GM12878 (cell line): Measurements from ENCODE around the gene PXDC1. TPM values are rescaled to one million over a fixed set of nuclear protein-coding genes. Genes with fewer than 3 reads are reported as not detected.

Experiments
- ATAC-seq: fragments of 200-7000 bp; cut with Tn5 transposase; 3 replicates; pipeline ENCODE4 v1.9.1; 2020; ENCODE audit warnings: mild to moderate bottlenecking, moderate library complexity
- BruUV-seq: library from RNA; stranded (reverse); fragments of 400-500 nt; replicated peaks from 2 replicates; lab custom pipeline; 2021; lab: Mats Ljungman, UMichigan
- CTCF ChIA-PET: fragments of 300-600 bp; sonication (Branson Sonifier 250); formaldehyde crosslinking; extraction: SDS; loops from one replicate; lab custom pipeline; 2021; ENCODE audit warnings: inconsistent platforms; lab: Yijun Ruan, JAX
- POLR2A ChIA-PET: fragments of 350-600 bp; formaldehyde crosslinking; extraction: SDS; loops from one replicate; lab custom pipeline; 2021; ENCODE audit warnings: inconsistent platforms; lab: Charles Lee
- RAD21 ChIA-PET: fragments of 300-600 bp; sonication (Branson Sonifier 250); formaldehyde crosslinking; loops from one replicate; lab custom pipeline; 2023; ENCODE audit warnings: antibody characterized with exemption; ENCODE audit not compliant: unreplicated experiment; lab: Charles Lee
- SMC1A ChIA-PET: fragments of 300-600 bp; sonication (Branson Sonifier 250); formaldehyde crosslinking; loops from one replicate; lab custom pipeline; 2023; ENCODE audit not compliant: unreplicated experiment, uncharacterized antibody; lab: Charles Lee
- DNase-seq: peaks from one replicate; pipeline ENCODE4 v3.0.0-alpha.2; 2011; ENCODE audit warnings: low read depth, low spot score
- FAIRE-seq: peaks from 3 replicates; lab custom pipeline; 2011; peaks lifted over from hg19 to GRCh38; lab: Jason Lieb, UNC
- H2AFZ ChIP-seq: 2 replicates; pipeline ENCODE4 v1.6.0; 2011; ENCODE audit warnings: low read depth, low read length, control low read depth; ENCODE audit not compliant: control insufficient read depth
- H3K27ac ChIP-seq: 2 replicates; pipeline ENCODE4 v1.5.1; 2011; ENCODE audit warnings: control low read depth; ENCODE audit not compliant: control insufficient read depth, insufficient read depth
- H3K27me3 ChIP-seq, 2 experiments: replicated peaks in 1 of 2; 2 replicates each; pipeline versions ENCODE4 v1.6.0 to v1.6.1; 2011; ENCODE audit warnings: low read length in 1 of 2; ENCODE audit not compliant: control insufficient read depth in 2 of 2, insufficient read depth in 2 of 2
- H3K36me3 ChIP-seq, 2 experiments: 2 replicates each; pipeline ENCODE4 v1.5.1; 2011; ENCODE audit warnings: low read length in 1 of 2; ENCODE audit not compliant: control insufficient read depth in 2 of 2, insufficient read depth in 2 of 2
- H3K4me1 ChIP-seq: 2 replicates; pipeline ENCODE4 v1.6.1; 2011; ENCODE audit warnings: mild to moderate bottlenecking, low read length, moderate library complexity, mixed read lengths; ENCODE audit not compliant: control insufficient read depth, insufficient read depth
- H3K4me2 ChIP-seq: 2 replicates; pipeline ENCODE4 v1.6.0; 2011; ENCODE audit warnings: control low read depth; ENCODE audit not compliant: control insufficient read depth, insufficient read depth
- H3K4me3 ChIP-seq: fragments of 200-600 bp; sonication (generic); 2 replicates; pipeline ENCODE4 v1.5.1; 2016
- H3K79me2 ChIP-seq: 2 replicates; pipeline ENCODE4 v1.6.0; 2011; ENCODE audit warnings: low read length; ENCODE audit not compliant: control insufficient read depth, insufficient read depth
- H3K9ac ChIP-seq: 2 replicates; pipeline ENCODE4 v1.8.0; 2011; ENCODE audit warnings: low read length, control low read depth, mixed read lengths; ENCODE audit not compliant: control insufficient read depth, insufficient read depth
- H3K9me3 ChIP-seq: replicated peaks from 3 replicates; pipeline ENCODE4 v1.5.1; 2011; ENCODE audit warnings: mild to moderate bottlenecking, low read length; ENCODE audit not compliant: control insufficient read depth, insufficient read depth
- H4K20me1 ChIP-seq: 2 replicates; pipeline ENCODE4 v1.6.0; 2011; ENCODE audit not compliant: control insufficient read depth, insufficient read depth
- CBX5 ChIP-seq: sonication (generic); IDR thresholded peaks from 2 replicates; pipeline ENCODE4 v1.6.1; 2016; ENCODE audit warnings: low read depth, moderate library complexity, mild to moderate bottlenecking, inconsistent platforms
- EGR1 ChIP-seq, 2 experiments: IDR thresholded peaks; 1 replicate in 1 of 2; 2 replicates in 1 of 2; pipeline ENCODE4 v1.6.1; 2011 to 2012; ENCODE audit warnings: low read depth in 2 of 2, low read length in 2 of 2, borderline replicate concordance in 1 of 2, mild to moderate bottlenecking in 1 of 2, moderate library complexity in 1 of 2
- FOXM1 ChIP-seq: IDR thresholded peaks from 2 replicates; pipeline ENCODE4 v1.6.1; 2012; ENCODE audit warnings: low read depth, mild to moderate bottlenecking, inconsistent platforms, low read length, moderate library complexity
- NBN ChIP-seq: fragments of 450-650 bp; IDR thresholded peaks from 2 replicates; pipeline ENCODE4 v1.6.1; 2016
- NFIC ChIP-seq: IDR thresholded peaks from 2 replicates; pipeline ENCODE4 v1.6.1; 2012; ENCODE audit warnings: low read depth, mild to moderate bottlenecking, inconsistent platforms, low read length, moderate library complexity
- NFYB ChIP-seq: IDR thresholded peaks from 2 replicates; pipeline ENCODE4 v1.6.1; 2011; ENCODE audit warnings: low read depth, mild to moderate bottlenecking, low read length, improper control_type of control experiment, moderate library complexity; ENCODE audit not compliant: insufficient read depth
- RAD51 ChIP-seq: fragments of 450-650 bp; IDR thresholded peaks from 2 replicates; pipeline ENCODE4 v1.6.1; 2016; ENCODE audit warnings: moderate library complexity, mild to moderate bottlenecking, inconsistent platforms
- RCOR1 ChIP-seq: conservative IDR thresholded peaks from 2 replicates; pipeline ENCODE4 v1.6.1; 2012; ENCODE audit warnings: low read depth, low read length, improper control_type of control experiment
- RUNX3 ChIP-seq: IDR thresholded peaks from 2 replicates; pipeline ENCODE4 v1.6.1; 2012; ENCODE audit warnings: low read length, inconsistent platforms
- TBL1XR1 ChIP-seq: IDR thresholded peaks from 2 replicates; pipeline ENCODE4 v1.6.1; 2012; ENCODE audit warnings: low read depth, low read length, improper control_type of control experiment
- ZBTB40 ChIP-seq: fragments of 450-650 bp; IDR thresholded peaks from 2 replicates; pipeline ENCODE4 v1.6.1; 2016; ENCODE audit warnings: mild to moderate bottlenecking, moderate library complexity, borderline replicate concordance
- WGBS: methylation state at CpG from one replicate; pipeline ENCODE4 v1.1.6; 2016; ENCODE audit warnings: low lambda C conversion rate; ENCODE audit not compliant: insufficient replicate concordance, insufficient coverage; ENCODE audit errors: missing lambda C conversion rate; 5-methylcytosine and 5-hydroxymethylcytosine counted together
- in situ Hi-C: fragments of 300-500 bp; cut with MboI; formaldehyde crosslinking; loops from 9 replicates; pipeline ENCODE4 v1.14.3; 2018; ENCODE audit warnings: mixed read lengths
- intact Hi-C: fragments of 100-400 bp; cut with micrococcal nuclease; formaldehyde crosslinking; loops from one replicate; pipeline ENCODE4 v1.14.2; 2022; ENCODE audit not compliant: unreplicated experiment
- polyA plus RNA-seq, 11 experiments: library from polyadenylated mRNA; depleted of rRNA in 4 of 11; unstranded in 6 of 11; stranded (reverse) in 5 of 11; fragments of >200 nt; fragmentation: Nextera tagmentation in 4 of 11; fragmentation: Illumina TruSeq in 1 of 11; extraction: Ambion mirVana in 4 of 11; extraction: Trizol in 1 of 11; gene quantifications; 1 replicate in 1 of 11; 2 replicates in 10 of 11; pipeline versions ENCODE4 v1.2.1 to v1.2.3, GENCODE V29; 2011 to 2016; ENCODE audit warnings: inconsistent platforms in 2 of 11, missing spikeins in 2 of 11, low read depth in 1 of 11
- total RNA-seq, 4 experiments: library from RNA; depleted of rRNA in 3 of 4; stranded (reverse); fragments of >200 nt in 3 of 4; fragmentation: Illumina TruSeq in 1 of 4; extraction: Trizol in 1 of 4; gene quantifications; 2 replicates each; pipeline versions ENCODE4 v1.2.1 to v1.2.3, GENCODE V29; 2013 to 2021
- TF ChIP-seq, protein P1 (sequence below): fragments of 450-650 bp; IDR thresholded peaks from 2 replicates; pipeline ENCODE4 v1.6.1; 2016; ENCODE audit warnings: mild to moderate bottlenecking

Gene PXDC1
- total and polyA plus RNA-seq, 10 of the 15 experiments (the other 5 are each of a cell fraction or from before 2014, with no cell fraction given): 0.03 to 0.72 (median 0.32) TPM; not detected in 2

DNA sequence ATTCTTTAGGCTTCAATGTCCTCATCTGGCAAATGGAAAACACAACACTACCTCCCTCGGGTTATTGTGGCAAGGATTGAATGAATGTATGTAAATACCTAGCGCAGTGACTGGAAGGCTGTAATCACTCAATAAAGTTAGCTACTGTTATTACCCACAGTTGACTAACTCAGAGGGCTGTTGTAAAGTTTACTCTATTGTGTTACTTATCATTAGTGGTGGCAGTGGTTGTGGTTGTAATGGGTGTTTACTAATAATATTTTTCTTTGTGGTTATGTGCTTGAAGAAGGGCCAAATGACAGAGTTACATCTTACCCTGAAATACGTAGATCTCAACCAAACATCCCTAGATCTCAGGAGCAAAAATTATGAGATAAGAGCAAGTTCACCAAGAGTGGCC, 42.0 kb upstream of the PXDC1 start (continued):
- TF ChIP-seq ZBTB40 (peak; percentile 66), NFIC (peak; percentile 39; the same call in 1 of the 2 replicates), EGR1 (IDR thresholded peaks at IDR 0.05; ENCODE audit: borderline replicate concordance in 1 of 2, low read depth in 2 of 2, low read length in 2 of 2) (no peak), FOXM1 (0 out of 2 replicates have a peak, but pooled peaks have one; percentile 19), RCOR1 (no peak), NFYB (0 out of 2 replicates have a peak, but pooled peaks have one; percentile 37)

DNA sequence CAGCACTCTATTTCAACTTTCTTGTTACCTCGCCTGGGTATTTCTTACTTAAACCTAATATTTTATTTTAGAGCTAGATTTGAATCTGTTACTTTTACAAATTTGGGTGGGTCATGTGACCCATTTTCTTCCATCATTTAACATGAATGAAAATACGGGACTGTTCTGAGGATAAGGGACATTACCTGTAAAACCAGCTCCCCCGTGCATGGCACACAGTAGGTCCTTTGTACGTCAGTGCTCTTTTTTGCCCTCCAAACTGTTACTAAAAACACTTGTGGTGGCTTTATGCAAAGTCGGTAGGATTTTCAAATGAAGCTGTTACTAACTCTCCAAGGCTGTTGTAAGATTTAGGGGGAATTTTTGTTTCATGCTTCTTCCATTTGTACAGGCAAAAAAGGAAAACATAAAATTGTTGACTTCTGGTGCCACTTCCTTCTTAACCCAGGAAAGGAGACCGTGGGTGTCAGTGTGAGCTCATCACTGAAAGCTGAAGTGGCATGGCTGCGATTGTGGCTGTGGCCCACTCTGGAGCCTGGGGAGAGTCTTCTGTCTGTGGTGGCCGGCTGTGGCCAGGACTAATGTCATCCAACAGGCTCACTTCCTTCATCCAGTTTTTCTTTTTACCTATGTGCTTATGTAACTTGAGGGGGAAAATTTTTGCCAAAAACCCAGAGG, 40.2 kb upstream of the PXDC1 start:
- DNase-seq: peak; percentile 17
- Histone ChIP-seq H3K79me2 (no peaks in the 10 kb centered on the region), H2AFZ (peak overlapping the region; percentile 4), H3K27ac (no peak overlapping the region), H3K4me1 (peaks cover 28% of the 10 kb centered on the region), H3K36me3 (no peaks in the 10 kb centered on the region), H3K4me2 (no peak overlapping the region), H3K27me3 (no peaks in the 10 kb centered on the region), H3K9me3 (no peaks in the 10 kb centered on the region), H4K20me1 (no peaks in the 10 kb centered on the region), H3K9ac (no peak overlapping the region), H3K4me3 (no peak overlapping the region)
- ChIA-PET RAD21 (interaction anchor here (0.8 kb wide), 1 partner anchor 27 kb away, joined by 3 read pairs; no protein-coding TSS in a partner anchor), SMC1A (interaction anchor here (1.1 to 1.2 kb wide), 2 partner anchors 16 to 187 kb away, joined by 4 to 5 read pairs; no protein-coding TSS in a partner anchor), CTCF (interaction anchor here (0.6 to 0.9 kb wide), 2 partner anchors 187 to 199 kb away, joined by 3 to 5 read pairs; no protein-coding TSS in a partner anchor), POLR2A (no interaction called here)
- intact Hi-C loops: no loop called here
- 10% methylated on average over 8 of the region's 8 CpGs for WGBS
- peak; percentile 72 for ATAC-seq
- in situ Hi-C loops: no loop called here
- BruUV-seq: no TSS peak
- peak; percentile 41 for FAIRE-seq
- TF ChIP-seq CBX5 (no peak), RUNX3 (peak; percentile 70), NBN (no peak), TBL1XR1 (no peak), RAD51 (0 out of 2 replicates have a peak, but pooled peaks have one; percentile 36), FOXM1 (no peak)
- TF ChIP-seq, protein P1, sequence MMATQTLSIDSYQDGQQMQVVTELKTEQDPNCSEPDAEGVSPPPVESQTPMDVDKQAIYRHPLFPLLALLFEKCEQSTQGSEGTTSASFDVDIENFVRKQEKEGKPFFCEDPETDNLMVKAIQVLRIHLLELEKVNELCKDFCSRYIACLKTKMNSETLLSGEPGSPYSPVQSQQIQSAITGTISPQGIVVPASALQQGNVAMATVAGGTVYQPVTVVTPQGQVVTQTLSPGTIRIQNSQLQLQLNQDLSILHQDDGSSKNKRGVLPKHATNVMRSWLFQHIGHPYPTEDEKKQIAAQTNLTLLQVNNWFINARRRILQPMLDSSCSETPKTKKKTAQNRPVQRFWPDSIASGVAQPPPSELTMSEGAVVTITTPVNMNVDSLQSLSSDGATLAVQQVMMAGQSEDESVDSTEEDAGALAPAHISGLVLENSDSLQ: no peak
